ENCODE measurements around the gene PSMD13.

The PSMD13 gene

DNA sequence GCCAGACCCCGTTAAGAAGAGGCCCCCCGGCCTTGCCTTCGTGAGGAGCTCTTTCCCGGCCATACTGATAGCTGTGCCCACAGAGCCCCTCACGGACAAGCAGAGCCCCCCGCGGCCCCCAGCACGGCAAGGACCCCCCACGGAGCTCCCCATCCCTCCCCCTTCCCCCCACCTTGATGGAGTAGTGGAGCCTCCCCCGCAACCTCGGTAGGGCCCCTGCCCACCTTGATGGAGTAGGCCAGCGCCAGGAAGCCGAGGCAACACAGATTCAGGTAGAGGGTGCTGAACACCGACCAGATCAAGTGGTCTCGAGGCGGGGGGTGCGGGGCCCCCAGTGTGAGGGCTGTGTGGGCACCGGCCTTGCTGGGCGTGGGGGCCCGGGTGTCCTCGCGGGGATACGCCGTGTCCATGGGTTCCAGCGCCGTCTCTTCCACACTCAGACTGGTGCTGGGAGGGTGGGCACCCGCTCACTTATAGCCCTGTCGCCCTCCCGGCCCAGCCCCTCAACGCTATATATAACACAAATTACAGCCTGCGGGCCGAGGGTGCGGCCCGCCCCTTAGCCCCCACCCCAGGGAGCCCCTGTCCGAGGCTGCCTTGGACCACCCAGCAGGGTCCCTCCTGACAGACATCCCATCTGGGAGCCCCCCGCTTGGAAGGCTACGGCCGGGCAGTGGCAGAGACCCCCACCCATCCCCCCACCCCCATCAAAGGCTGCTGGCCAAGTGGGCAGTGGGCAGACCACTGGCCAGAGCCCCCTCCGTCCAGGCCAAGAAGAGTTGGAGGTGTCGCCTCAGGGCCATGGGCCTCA, 62.5 kb downstream of the PSMD13 start, which contains the start of gene IFITM5:
TSS of gene IFITM5 (minus strand) at position 446 of the 811 bp plus-strand sequence. CDS start at position 410, 36 bp downstream.
- DNase-seq (ENCODE audit: low read depth in 2 of 2), result no peak

DNA sequence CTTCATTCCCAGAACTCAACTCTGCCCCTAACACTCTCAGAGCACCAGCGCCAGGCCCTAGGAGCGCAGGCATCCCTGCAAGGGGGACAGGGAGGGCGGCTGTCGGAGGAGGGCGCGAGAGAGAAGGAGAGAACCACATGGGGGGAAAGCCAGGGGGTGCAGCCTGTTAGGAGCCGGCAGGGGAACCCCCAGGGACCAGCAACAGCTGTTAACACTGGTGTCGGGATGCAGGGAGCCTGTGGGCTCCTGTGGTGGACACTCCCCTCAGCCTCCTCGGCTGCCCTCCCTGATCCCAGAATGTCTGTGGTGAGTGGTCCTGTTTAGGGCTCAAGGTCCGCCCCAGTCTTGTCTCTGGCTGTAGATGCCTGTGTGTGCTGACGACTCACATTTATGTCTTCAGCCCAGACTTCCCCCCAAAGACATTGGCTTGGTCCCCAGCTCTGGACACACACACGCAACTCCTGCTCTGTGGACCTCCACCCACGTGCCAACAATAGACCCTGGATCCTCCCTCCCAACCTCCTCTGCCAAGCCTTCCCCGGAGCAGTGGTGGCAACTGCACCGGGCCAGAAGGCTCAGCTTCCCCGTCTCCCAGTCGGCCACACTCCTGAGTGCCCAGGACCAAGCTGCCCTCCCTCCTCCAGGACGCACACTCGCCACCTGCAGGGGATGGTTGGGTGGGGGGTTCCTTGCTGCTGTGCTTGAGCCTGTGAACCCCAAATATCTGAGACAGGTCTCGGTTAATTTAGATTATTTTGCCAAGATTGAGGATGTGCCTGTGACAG, 63.4 kb downstream of the PSMD13 start:
- no peak for DNase-seq (ENCODE audit: low read depth in 2 of 2)
